Astrocyte (in vitro differentiated cells and primary cell): Measurements from ENCODE around the gene ANTXR1.

ENCODE experiments used
- CTCF ChIP-seq: IDR thresholded peaks from 2 replicates; pipeline ENCODE4 v1.5.1; 2011; ENCODE audit warnings: low read depth, mild to moderate bottlenecking, inconsistent platforms, low read length, moderate library complexity; ENCODE audit not compliant: insufficient read depth
- EZH2 ChIP-seq: IDR thresholded peaks from 2 replicates; pipeline ENCODE4 v1.6.1; 2012; ENCODE audit warnings: mild to moderate bottlenecking, low read length, inconsistent platforms; ENCODE audit not compliant: insufficient read depth

- TF ChIP-seq CTCF = no peak
- TF ChIP-seq EZH2 = no peak
Measured at GRCh38 chr2:69118609-69119008, 105.6 kb downstream of the ANTXR1 start.
